Neural progenitor cell (in vitro differentiated cells): ENCODE data around the gene MYORG.

ENCODE experiments used
- EZH2phosphoT487 ChIP-seq: fragments of 200-600 bp; sonication (generic); IDR thresholded peaks from 2 replicates; pipeline ENCODE4 v1.6.1; 2017; ENCODE audit warnings: antibody characterized with exemption
- TF ChIP-seq, protein P1 (sequence below): fragments of 200-600 bp; sonication (generic); IDR thresholded peaks from 2 replicates; pipeline ENCODE4 v1.5.1; 2017; ENCODE audit warnings: antibody characterized with exemption, mild to moderate bottlenecking

DNA sequence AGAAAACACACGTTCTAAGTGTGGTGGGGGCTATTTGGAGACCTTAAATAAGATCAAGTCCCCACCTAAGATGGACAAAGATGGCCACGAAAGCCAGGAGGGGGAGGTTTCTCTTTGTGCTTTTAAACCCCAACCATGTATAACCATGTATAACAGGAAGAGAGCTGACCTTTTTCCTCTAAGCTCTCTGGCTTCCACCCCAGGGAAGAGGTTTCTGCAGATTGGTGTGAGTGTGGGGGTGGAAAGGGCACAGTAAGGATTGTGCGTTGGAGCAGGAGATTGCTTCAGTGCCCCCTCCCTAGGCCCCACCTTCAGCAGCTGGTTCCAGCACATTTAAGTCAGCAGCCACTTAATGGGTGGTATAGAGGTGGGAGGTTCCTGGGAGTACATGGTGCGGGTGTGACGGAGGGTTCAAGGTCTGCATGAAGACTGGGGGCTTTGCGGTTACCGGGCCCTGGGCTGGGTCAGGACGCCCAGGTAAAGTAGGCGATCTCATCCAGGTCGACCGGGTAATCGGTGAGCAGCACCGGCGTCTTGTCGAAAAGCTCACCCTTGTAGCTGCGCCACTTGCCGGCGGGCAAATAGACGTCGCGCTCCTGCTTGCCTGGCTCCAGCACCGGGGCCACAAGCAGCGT, 6.2 kb downstream of the MYORG start:
- TF ChIP-seq, protein P1, sequence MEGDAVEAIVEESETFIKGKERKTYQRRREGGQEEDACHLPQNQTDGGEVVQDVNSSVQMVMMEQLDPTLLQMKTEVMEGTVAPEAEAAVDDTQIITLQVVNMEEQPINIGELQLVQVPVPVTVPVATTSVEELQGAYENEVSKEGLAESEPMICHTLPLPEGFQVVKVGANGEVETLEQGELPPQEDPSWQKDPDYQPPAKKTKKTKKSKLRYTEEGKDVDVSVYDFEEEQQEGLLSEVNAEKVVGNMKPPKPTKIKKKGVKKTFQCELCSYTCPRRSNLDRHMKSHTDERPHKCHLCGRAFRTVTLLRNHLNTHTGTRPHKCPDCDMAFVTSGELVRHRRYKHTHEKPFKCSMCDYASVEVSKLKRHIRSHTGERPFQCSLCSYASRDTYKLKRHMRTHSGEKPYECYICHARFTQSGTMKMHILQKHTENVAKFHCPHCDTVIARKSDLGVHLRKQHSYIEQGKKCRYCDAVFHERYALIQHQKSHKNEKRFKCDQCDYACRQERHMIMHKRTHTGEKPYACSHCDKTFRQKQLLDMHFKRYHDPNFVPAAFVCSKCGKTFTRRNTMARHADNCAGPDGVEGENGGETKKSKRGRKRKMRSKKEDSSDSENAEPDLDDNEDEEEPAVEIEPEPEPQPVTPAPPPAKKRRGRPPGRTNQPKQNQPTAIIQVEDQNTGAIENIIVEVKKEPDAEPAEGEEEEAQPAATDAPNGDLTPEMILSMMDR: no peak
- no peak for TF ChIP-seq EZH2phosphoT487
